Measurements from ENCODE around the gene KLC1.

KLC1 gene

GRCh38 chr14:103735815-103736545 is 107.0 kb downstream of the KLC1 start:
- DNase-seq (ENCODE audit: low read depth), result no peak

- DNase-seq (ENCODE audit: low read depth), result no peak
Observed at GRCh38 chr14:103736546-103737431, 107.8 kb downstream of the KLC1 start.

DNA sequence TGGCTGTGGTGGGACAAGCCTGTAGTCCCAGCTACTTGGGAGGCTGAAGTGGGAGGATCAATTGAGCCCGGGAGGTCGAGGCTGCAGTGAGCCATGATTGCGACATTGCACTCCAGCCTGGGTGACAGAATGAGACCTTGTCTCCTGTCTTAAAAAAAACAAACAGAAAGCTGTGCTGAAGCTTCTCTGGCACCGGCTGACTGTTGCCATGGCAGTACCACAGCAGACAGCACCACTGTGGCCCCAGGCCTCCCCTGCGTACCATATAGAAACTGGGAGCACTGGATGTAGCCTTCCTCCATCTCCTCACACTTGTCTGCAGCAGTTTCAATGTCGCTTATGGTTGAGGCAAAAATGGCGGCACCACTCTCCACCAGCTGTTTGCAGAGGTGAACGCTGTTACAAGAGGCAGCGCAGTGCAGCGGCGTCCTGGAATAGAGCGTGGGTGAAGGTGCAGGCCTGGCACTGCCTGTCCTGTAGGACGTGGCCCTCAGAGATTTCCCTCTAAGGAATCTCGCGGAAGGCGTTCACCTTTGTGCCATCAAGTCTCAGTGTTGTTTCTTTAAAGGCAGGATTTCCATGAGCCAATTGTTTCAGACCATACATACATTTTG is 108.5 kb downstream of the KLC1 start:
- no peak for DNase-seq (ENCODE audit: low read depth)

DNA sequence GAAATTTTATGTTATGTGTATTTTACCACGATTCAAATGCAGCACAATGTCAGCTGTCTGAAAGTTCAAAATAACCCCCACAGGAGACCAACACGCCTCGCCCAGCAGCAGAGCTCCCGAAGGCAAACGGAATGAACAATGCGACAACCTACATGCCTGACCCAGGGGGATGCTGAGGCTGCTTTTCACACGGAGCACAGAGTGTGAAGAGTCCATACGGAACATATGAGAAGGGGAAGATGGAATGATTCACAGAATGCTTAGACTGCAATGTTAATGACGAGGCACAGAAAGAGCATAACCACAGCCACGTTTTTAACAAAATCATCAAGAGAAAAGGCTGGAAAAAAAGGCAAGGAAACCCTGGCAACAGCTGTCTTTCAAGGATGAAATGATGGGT is 109.2 kb downstream of the KLC1 start:
- no peak for DNase-seq (ENCODE audit: low read depth)

DNA sequence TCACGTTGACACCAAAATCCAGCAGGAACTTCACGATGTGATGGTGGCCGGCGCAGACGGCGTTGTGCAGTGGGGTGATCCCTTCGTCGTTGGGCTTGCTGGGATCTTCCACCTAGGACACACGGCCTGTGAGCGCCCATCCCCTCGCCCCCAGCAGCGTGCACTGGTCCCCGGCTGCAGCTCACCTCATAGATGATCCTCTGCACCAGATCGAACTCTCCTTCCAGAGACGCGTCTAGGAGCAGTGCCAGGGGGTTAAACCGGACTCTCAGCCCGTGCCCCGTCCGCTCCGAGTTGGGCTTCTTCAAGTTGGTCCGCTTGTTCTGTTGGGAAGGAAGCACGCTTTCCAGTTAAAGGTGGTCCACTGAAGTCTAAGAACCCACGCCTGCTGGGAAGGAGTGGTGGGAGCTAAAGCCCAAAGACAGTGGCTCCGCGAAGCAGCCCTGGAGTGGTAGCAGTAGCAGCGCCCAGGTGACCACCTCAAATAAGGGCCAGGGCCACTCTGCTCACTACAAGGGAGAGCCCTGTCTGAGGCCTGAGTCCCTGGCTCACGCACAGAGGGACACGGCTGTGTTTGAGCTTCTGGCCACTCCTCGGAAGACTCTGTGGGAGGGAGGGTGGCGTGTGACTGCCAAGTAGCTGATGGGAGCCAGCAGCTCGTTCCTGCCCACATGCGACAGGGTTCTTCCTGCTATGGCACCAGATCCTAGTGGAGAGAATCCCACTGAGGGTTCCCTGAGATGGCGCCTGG is 109.9 kb downstream of the KLC1 start:
- DNase-seq (ENCODE audit: low read depth), result no peak

GRCh38 chr14:103739466-103739792 is 110.4 kb downstream of the KLC1 start:
- DNase-seq (ENCODE audit: low read depth), result no peak

DNA sequence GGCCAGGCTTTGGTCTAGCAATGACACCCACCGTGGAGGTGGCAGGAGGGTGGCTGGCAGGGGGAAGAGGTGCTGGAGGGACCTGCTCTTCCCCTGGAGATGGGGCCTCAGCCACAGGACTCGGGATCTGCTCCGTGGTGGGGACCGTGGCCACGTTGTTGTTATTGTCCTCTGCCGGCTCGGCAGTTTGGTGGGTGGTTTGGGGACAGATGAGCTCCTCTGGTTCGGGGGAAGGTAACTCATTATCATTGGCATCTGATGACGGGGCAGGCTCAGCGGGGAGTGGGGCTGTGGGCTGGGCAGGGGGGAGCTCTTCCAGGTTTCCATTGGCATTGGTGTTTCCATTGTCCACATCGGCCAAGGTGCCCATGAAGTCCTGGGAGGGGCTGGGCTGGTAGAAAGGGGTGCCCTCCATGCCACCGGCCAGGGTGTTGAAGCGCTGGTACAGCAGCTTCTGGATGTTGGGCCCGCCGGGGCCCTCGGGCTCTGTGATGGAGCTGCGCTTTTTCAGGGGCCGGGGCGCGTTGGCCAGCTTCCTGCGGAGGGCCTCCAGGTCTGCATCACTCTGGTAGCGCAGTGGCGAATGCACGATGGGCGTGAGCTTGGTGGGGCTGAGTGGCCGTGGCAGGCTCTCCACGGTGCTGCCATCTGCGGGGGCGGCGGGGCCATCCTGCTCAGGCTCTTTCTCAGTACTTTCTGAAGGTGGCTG is 110.9 kb downstream of the KLC1 start:
- no peak for DNase-seq (ENCODE audit: low read depth)

GRCh38 chr14:103740991-103741689 is 112.1 kb downstream of the KLC1 start:
- no peak for DNase-seq (ENCODE audit: low read depth)

DNA sequence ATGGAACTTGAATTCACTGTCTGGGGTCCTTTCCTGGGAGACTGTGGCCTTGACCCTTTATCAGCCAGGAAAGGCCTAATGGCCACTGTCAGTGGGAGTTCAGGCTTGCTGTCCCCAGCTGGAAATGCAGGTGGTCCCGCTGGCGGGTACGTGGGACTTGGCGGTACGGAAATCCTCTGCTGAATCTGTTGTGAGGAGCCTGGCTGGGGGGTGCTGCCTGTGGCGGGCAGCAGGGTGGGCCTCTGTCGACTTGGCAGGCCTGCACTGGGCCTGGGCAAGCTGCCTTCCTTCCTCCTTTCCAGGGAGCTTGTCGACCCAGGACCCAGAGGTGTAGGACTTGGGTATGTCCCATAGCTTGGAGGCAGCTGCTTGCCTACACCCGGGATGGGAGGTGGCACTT is 112.9 kb downstream of the KLC1 start:
- DNase-seq (ENCODE audit: low read depth), result no peak

DNA sequence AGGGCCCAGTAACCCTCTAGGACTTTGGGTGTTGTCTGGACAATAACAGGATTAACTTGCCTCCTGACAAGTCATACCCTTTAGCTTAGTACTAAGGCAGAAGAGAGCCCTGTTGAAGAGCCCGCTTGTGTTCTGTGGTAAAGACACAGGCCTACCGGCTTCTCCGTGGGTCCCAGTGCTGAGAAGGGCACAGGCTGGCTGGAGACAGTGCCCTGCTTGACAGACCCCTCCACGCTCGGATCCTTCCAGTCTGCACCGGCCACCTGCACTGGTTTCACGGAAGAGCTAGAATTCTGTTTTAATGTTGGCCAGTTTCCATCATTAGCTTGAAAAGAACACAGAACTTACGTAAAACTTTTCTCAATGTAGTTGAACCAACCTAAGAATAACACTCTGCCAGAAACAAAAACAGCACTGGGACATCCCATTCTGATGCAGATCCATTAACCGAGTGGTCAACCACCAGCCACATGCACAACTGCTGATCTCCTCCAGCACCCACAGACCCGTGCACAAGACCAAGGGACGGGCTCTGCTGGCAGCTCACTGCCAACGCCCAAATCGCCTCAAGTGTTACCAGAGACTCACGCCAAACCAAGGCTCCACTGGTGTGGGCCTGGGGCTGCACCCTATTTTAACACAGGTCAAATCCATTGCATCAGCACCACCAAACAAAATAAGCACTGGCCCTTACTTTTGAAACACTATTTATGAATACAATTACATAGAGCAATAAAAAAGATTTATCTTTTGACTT is 113.7 kb downstream of the KLC1 start:
- no peak for DNase-seq (ENCODE audit: low read depth)

- DNase-seq (ENCODE audit: low read depth), result no peak
Observed at GRCh38 chr14:103743691-103744090, 114.7 kb downstream of the KLC1 start.

- no peak for DNase-seq (ENCODE audit: low read depth)
Observed at GRCh38 chr14:103744621-103745395, 115.8 kb downstream of the KLC1 start.

- no peak for DNase-seq (ENCODE audit: low read depth)
Observed at GRCh38 chr14:103745424-103745823, 116.4 kb downstream of the KLC1 start.

DNA sequence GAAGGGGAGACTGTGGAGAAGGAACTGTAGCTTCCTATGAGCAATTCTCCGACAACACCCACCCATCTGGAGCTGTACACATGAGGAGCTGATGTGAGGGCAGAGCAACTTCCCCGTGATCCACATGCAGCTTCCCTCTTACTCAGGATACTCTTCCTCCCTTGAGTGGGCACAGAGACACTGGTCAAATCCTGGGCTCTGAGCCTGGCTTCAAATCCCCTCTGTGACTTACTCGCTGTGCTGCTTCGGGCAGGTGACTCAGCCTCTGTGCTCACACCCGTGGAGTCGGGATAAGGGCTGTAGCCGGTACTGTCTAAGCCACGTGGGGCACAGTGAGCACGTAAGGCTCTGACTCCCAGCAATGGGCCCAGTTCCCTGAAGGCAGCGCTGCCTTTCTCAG is 117.7 kb downstream of the KLC1 start:
- DNase-seq (ENCODE audit: low read depth), result no peak

DNA sequence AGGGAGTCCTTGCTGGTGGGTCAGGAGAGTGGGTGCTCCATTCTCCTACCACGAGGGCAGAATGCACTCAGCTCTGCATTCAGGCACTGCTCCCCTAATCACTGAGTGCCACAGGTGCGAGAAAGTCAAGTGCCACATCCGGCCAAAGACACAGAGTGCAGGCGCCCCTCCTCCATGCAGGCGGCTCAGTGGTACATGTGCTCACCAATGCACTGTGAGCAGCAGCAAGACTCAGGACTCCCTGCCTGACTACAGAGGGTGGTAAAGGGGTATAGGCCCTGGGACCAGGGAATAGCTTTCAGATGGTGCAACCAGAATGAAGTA is 119.5 kb downstream of the KLC1 start:
- DNase-seq (ENCODE audit: low read depth), result no peak

DNA sequence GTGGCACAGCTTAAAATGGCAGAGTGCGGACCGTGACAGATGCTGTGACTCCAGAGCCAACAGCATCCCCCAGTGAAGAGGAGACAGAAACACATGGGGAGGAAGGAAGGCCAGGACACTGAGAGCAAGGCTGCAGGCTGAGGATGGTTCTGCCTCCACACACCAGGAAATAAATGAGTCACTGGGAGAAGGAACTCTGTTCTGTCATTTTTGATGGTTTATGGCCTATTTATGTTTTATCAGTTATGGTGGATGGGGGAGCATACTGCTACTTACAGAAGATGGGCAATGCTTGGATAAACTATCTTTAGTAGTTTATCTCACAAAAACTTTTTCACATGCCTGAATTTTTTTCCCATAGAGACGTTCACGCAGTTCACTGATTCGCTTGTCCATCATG is 120.4 kb downstream of the KLC1 start:
- DNase-seq (ENCODE audit: low read depth), result no peak

- no peak for DNase-seq (ENCODE audit: low read depth)
Observed at GRCh38 chr14:103749860-103750259, 120.8 kb downstream of the KLC1 start.
